ENCODE results near the gene PLA2G7. TPM values are rescaled to one million over a fixed set of nuclear protein-coding genes. Genes with fewer than 3 reads are reported as not detected.

The PLA2G7 gene
- total and polyA plus RNA-seq, 10 of the 15 experiments (the other 5 are each of a cell fraction or from before 2014, with no cell fraction given) = not detected

DNA sequence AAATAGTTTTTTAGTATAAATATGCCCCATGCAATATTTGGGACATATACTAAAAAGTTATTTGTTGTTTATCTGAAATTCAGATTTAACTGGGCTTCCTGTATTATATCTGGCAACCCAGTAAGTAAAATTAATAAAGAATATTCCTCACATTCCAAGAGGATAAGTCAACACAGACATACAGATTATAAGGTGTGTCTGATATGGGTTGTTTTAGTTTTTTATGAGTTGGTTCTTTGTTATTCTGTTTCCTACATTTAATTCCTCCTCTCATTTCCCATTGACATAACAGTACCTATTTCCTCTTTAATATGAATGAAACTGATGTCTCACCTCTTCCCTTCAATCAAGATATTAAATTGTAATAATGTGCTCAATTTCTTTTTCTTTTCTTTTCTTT, 1.7 kb upstream of the PLA2G7 start:
- DNase-seq (ENCODE audit: low read depth, low spot score) (no peak), ATAC-seq (no peak), FAIRE-seq (no peak)
- SMC1A ChIA-PET (ENCODE audit: uncharacterized antibody, unreplicated experiment) = interaction anchor here (0.8 kb wide), 1 partner anchor 23 kb away, joined by 3 read pairs; no protein-coding TSS in a partner anchor
- no peak overlapping the region for H3K9ac ChIP-seq (ENCODE audit: control insufficient read depth, insufficient read depth, low read length)
- no peak overlapping the region for H3K4me2 ChIP-seq (ENCODE audit: control insufficient read depth, insufficient read depth)
- no peaks in the 10 kb centered on the region for H4K20me1 ChIP-seq (ENCODE audit: control insufficient read depth, insufficient read depth)
- RAD21 ChIA-PET (ENCODE audit: unreplicated experiment) = no interaction called here
- H3K9me3 ChIP-seq (replicated peaks; ENCODE audit: control insufficient read depth, insufficient read depth, low read length) = no peaks in the 10 kb centered on the region
- no peak for TF ChIP-seq RAD21 (IDR thresholded peaks at IDR 0.05; ENCODE audit: insufficient read depth, low read depth, low read length)
- TF ChIP-seq FOXM1 (IDR thresholded peaks at IDR 0.05; ENCODE audit: low read depth, low read length) = no peak
- no peak for TF ChIP-seq ZNF274 (IDR thresholded peaks at IDR 0.05; ENCODE audit: insufficient read depth, insufficient read length)
- TF ChIP-seq KAT2A (conservative IDR thresholded peaks at IDR 0.05; ENCODE audit: control insufficient read depth, low read depth, low read length) = no peak
- no peak for TF ChIP-seq SIX5 (IDR thresholded peaks at IDR 0.05; ENCODE audit: low read depth, low read length, severe bottlenecking)
- TF ChIP-seq ATF7 (IDR thresholded peaks at IDR 0.05; ENCODE audit: low read depth) = no peak
- TF ChIP-seq NFYB (IDR thresholded peaks at IDR 0.05; ENCODE audit: insufficient read depth, low read depth, low read length) = no peak
- TF ChIP-seq BMI1 (IDR thresholded peaks at IDR 0.05; ENCODE audit: borderline replicate concordance) = no peak
- no peak for TF ChIP-seq RCOR1 (conservative IDR thresholded peaks at IDR 0.05; ENCODE audit: low read depth, low read length)
- no peak for TF ChIP-seq FOXK2 (IDR thresholded peaks at IDR 0.05)
- TF ChIP-seq SIN3A (IDR thresholded peaks at IDR 0.05; ENCODE audit: low read depth, low read length) = no peak
- TF ChIP-seq JUND (IDR thresholded peaks at IDR 0.05; ENCODE audit: low read depth, low read length) = no peak
- TF ChIP-seq GATAD2B (conservative IDR thresholded peaks at IDR 0.05; ENCODE audit: low read depth) = no peak
- no peak for TF ChIP-seq POLR2AphosphoS5 (IDR thresholded peaks at IDR 0.05; ENCODE audit: low read length)
- no peak for TF ChIP-seq NRF1 (conservative IDR thresholded peaks at IDR 0.05; ENCODE audit: low read depth, low read length)
- TF ChIP-seq CEBPB (IDR thresholded peaks at IDR 0.05; ENCODE audit: borderline replicate concordance in 1 of 2, low read depth in 2 of 2, low read length in 2 of 2) = no peak
- no peak for TF ChIP-seq RBBP5 (conservative IDR thresholded peaks at IDR 0.05)
- no peak for TF ChIP-seq ZNF622 (IDR thresholded peaks at IDR 0.05)
- no peak for TF ChIP-seq JUNB (IDR thresholded peaks at IDR 0.05)
- TF ChIP-seq, protein P1, sequence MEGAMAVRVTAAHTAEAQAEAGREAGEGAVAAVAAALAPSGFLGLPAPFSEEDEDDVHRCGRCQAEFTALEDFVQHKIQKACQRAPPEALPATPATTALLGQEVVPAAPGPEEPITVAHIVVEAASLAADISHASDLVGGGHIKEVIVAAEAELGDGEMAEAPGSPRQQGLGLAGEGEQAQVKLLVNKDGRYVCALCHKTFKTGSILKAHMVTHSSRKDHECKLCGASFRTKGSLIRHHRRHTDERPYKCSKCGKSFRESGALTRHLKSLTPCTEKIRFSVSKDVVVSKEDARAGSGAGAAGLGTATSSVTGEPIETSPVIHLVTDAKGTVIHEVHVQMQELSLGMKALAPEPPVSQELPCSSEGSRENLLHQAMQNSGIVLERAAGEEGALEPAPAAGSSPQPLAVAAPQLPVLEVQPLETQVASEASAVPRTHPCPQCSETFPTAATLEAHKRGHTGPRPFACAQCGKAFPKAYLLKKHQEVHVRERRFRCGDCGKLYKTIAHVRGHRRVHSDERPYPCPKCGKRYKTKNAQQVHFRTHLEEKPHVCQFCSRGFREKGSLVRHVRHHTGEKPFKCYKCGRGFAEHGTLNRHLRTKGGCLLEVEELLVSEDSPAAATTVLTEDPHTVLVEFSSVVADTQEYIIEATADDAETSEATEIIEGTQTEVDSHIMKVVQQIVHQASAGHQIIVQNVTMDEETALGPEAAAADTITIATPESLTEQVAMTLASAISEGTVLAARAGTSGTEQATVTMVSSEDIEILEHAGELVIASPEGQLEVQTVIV (IDR thresholded peaks at IDR 0.05; ENCODE audit: borderline replicate concordance, partially characterized antibody) = no peak
- H3K4me1 ChIP-seq (ENCODE audit: control insufficient read depth, insufficient read depth, low read length) = no peaks in the 10 kb centered on the region
- no TSS peak for BruUV-seq (replicated peaks)
- intact Hi-C loops (cut with micrococcal nuclease; ENCODE audit: unreplicated experiment) = no loop called here
- H3K4me3 ChIP-seq = no peak overlapping the region
- POLR2A ChIA-PET = no interaction called here
- CTCF ChIA-PET = no interaction called here
- no peak overlapping the region for H3K27ac ChIP-seq (ENCODE audit: control insufficient read depth, insufficient read depth)
- no peak overlapping the region for H2AFZ ChIP-seq (ENCODE audit: control insufficient read depth, low read depth, low read length)
- no peaks in the 10 kb centered on the region for H3K79me2 ChIP-seq (ENCODE audit: control insufficient read depth, insufficient read depth, low read length)
- H3K27me3 ChIP-seq (replicated peaks in 1 of 2; ENCODE audit: control insufficient read depth in 2 of 2, insufficient read depth in 2 of 2, low read length in 1 of 2) = peaks cover 3 to 8% of the 10 kb centered on the region in 2 experiments
- in situ Hi-C loops (cut with MboI) = no loop called here
- no peaks in the 10 kb centered on the region for H3K36me3 ChIP-seq (ENCODE audit: control insufficient read depth in 2 of 2, insufficient read depth in 2 of 2, low read length in 1 of 2)

Measured in GM12878 (cell line).